T1000 (cell line): ENCODE measurements around the gene VGLL4.
"Not testable (repeated sequence)": the region's sequence is repeated elsewhere in the genome, so short reads cannot be mapped to it uniquely, and the experiment has no call there.

Experiments
- DNase-seq: peaks from one replicate; lab custom pipeline; 2025; ENCODE audit warnings: mixed read lengths; lab: John Stamatoyannopoulos, UW

Gene VGLL4

GRCh38 chr3:11606090-11606784, 37.5 kb downstream of the VGLL4 start:
- no peak for DNase-seq

GRCh38 chr3:11605398-11605797, 38.3 kb downstream of the VGLL4 start:
- no peak for DNase-seq

- DNase-seq: no peak
Observed at GRCh38 chr3:11604139-11604892, 39.4 kb downstream of the VGLL4 start.

GRCh38 chr3:11603628-11604027, 40.1 kb downstream of the VGLL4 start:
- DNase-seq: no peak

GRCh38 chr3:11602886-11603527, 40.7 kb downstream of the VGLL4 start:
- DNase-seq: no peak

GRCh38 chr3:11602239-11602840, 41.4 kb downstream of the VGLL4 start:
- DNase-seq: no peak

GRCh38 chr3:11601446-11602238, 42.1 kb downstream of the VGLL4 start:
- no peak for DNase-seq

GRCh38 chr3:11600501-11601282, 43.0 kb downstream of the VGLL4 start:
- peak; percentile 95 for DNase-seq

GRCh38 chr3:11596387-11596786, 47.3 kb downstream of the VGLL4 start:
- DNase-seq: no peak

GRCh38 chr3:11595024-11595423, 48.7 kb downstream of the VGLL4 start:
- DNase-seq: not testable (repeated sequence)

- no peak for DNase-seq
Observed at GRCh38 chr3:11593318-11594034, 50.2 kb downstream of the VGLL4 start.

- DNase-seq: no peak
Observed at GRCh38 chr3:11592445-11593298, 51.0 kb downstream of the VGLL4 start.

GRCh38 chr3:11591391-11592282, 52.1 kb downstream of the VGLL4 start:
- no peak for DNase-seq

GRCh38 chr3:11591002-11591355, 52.7 kb downstream of the VGLL4 start:
- DNase-seq: no peak

- no peak for DNase-seq
Observed at GRCh38 chr3:11589706-11590105, 54.0 kb downstream of the VGLL4 start.

GRCh38 chr3:11588755-11589154, 55.0 kb downstream of the VGLL4 start:
- DNase-seq: no peak

GRCh38 chr3:11588338-11588737, 55.4 kb downstream of the VGLL4 start:
- DNase-seq: no peak

- no peak for DNase-seq
Observed at GRCh38 chr3:11587766-11588165, 55.9 kb downstream of the VGLL4 start.
